GM21381 (cell line): ENCODE measurements around the gene ST13.
A peak's percentile ranks its signal among the peaks of the same experiment; 100 is the strongest.
"Not testable (repeated sequence)": the region's sequence is repeated elsewhere in the genome, so short reads cannot be mapped to it uniquely, and the experiment has no call there.

ENCODE experiments used
- ATAC-seq: cut with Tn5 transposase; IDR thresholded peaks from one replicate; pipeline ENCODE4 v1.9.1; 2021; ENCODE audit warnings: mild to moderate bottlenecking, moderate library complexity; ENCODE audit not compliant: unreplicated experiment

Gene ST13

DNA sequence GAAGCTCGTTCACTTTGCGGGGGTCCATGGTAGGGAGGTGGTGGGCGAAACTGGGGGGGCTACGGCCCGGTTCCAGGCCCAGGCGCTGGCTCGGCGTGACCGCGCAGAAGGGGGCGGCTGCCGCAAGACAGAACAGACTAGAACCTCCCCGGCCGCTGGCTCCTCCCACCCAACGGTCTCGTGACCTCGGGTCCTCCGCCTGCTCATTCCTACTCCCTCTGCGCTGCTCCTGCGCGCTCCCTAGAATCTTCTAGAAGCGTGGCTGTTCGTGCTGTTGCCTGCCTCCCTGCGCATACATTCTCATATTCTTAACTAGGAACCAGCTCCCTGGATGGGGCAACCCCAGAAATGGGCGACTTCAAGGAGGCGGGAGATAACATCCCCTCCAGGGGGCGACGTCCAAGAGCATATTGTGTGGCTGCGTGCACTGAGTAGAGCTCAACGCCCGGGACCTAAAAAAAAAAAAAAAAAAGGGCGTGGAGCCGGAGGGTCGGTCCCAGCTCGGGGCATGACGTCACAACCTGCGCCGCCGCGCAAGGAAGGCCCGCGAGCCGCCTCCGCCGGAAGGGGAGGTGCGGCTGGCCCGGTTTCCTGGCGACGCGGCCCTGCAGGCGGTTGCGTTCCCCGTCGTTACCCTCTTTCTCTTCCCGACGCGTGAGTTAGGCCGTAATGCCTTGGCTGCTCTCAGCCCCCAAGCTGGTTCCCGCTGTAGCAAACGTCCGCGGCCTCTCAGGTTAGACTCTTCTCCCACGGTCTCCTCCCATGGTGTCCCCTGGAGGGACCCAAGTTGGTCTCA lies at the start of gene ST13, which contains the start of gene XPNPEP3:
Gene ST13, minus strand, starts transcription at position 127 of the 796 bp plus-strand sequence. Its CDS starts 99 bp downstream, at position 28.
Gene XPNPEP3, plus strand, starts transcription at position 636 of the 796 bp plus-strand sequence. Its CDS starts 34 bp downstream, at position 670.
- ATAC-seq: peak; percentile 89

DNA sequence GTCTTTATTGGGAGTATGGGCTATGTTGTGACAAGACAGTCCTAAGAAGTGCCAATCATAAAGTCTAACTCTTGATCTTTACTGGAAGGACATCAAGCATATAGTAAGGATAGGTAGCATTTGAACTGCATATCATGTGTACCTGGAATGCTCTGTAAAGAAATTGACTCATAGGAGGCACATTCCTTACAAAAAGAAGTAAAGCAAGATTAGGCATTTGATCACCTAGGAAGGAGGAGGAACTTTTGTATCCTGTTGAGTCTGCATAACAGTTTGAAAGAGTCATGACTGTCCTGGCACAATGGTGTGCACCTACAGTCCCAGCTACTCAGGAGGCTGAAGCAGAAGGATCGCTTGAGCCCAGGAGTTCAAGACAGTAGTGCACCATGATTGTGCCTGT lies 47.7 kb upstream of the ST13 start:
- no peak for ATAC-seq

DNA sequence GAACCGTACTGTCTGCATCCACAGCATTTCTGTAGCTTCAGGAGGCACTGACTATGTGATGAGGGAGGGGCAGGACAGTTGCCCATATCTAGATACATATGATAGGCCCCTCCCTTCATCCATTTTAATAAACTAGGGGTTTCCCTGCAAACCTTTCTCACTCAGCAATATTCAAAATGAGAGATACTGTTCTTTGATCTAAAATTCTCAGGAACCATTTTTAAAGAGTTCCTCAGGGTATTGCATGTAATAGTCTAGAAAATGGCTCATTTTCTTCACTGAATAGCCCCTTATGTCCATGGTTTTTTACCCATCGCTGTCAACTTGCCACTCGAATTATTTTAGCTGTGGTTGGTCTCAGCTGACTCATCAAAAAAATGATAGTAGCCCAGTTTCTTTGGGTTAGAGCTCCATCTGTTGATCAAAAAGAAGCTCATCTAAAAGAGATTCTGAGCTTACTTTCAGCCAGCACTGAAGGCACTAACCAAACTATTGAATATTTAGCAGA lies 42.5 kb upstream of the ST13 start:
- no peak for ATAC-seq

DNA sequence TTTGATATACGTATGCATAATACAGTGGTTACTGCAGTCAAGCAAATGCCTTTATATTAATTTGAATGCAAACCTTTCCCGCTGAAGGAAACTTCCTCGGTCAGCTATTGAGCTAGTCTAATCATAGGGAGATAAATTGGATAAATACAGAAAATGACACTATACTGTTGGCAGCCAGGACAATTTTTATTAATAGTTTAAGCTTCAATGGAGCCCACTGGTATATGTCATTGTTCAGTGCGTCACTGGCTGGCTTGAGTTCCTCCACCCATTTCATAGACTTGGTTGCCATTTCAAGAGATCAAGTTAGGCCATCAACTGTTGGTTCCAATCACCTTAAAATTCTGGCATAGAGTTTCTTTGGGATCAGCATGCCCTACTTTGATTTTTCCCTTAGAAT lies 38.0 kb upstream of the ST13 start:
- no peak for ATAC-seq

DNA sequence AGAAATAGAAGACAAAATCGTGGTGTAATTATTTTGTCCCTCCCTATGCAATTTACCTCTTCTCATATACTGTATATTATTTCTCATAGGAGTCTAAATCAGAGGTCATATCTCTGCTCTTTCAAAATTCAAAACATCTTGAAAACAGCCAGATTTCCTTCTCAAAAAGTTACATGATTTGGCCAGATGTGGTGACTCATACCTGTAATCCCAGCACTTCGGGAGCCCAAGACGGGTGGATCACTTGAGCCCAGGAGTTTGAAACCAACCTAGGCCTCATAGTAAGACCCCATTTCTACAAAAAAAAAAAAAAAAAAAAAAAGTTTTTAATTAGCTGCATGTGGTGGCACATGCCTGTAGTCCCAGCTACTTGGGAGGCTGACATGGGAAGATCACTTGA lies 34.4 kb upstream of the ST13 start:
- no peak for ATAC-seq

DNA sequence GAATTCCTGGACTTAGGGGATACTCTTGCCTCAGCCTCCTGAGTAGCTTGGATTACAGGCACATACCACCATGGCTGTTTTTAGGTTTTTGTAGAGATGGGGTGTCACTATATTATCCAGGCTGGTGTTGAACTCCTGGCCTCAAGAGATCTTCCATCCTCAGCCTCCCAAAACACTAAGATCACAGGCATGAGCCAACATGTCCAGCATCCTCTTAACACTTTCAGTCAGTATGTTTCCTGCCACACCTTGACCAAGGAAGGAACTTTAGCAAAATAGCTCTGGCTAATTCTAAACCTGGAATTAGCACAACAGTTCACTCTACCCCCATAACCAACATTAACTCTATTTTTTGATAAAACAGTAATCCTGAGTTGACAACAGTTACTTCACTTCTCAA lies 32.7 kb upstream of the ST13 start:
- ATAC-seq: no peak

DNA sequence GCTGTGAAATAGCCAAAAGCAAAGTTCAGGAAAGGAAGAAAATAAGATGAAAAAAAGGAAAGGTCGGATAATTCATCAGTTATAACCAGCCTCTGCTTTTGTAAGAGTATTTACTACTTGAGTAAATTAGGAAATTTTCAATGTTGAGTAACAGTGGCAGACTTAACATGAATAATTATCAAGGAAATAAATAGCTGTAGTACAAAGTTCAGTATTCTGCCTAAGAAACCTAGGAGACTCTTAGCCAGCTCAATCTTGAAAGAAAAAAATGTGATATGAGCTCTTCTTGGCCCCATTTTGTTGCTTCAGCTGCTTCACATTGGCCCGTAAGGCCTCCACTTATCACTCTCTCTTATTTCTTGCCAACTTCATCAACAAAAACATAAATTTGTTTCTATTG lies 22.5 kb upstream of the ST13 start:
- no peak for ATAC-seq

DNA sequence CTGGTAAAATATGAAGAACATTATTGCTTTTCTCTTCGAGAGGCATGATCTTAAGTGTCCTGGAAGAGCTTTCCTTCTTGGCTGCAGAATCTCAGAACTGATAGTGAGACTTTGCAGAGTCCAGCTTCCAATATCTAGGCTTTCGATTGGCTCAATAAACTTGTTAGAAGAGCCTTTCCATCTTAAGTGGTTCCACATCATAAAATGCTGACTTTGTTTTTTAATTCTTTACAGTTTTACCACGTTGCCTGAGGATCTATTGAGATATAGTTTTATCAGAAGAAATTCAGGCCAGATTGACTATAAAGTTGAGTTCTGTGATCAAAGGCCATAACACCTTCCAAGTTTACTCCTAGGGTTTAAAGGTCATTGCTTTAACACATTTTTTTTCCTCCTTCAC lies 21.0 kb upstream of the ST13 start:
- ATAC-seq: no peak

DNA sequence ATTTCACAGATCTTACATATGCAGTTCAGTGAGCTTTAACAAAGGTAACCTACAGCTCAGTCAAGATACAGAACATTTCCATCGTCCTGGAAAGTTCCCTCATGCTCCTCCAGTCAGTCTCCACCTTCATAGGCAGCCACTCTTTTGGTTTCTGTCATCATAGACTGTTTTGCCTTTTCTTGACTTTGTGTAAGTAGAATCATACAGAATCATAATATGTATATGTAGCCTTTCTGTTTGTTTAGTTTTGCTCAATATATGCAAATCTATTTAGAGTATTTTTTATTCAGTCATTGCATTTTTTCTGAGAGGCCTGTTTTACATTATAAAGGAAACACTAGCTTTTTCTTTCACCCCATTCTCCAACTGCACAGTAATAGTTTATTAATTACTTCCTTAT lies 20.5 kb upstream of the ST13 start:
- ATAC-seq: no peak

DNA sequence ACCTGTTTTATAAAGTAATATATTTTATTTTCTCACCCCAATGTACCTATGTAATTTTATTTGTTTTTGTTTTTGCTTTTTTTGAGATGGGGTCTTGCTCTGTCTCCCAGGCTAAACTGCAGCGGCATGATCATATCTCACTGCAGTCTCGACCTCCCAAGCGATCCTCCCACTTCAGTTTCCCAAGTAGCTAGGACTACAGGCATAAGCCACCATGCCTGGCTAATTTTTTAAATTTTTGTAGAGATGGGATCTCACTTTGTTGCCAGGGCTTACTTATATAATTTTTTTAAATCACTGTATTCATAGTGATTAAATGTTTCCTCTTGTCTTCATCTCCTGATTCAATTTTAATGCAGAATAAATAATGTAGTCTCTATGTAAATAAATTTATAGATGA lies 18.7 kb upstream of the ST13 start:
- no peak for ATAC-seq

DNA sequence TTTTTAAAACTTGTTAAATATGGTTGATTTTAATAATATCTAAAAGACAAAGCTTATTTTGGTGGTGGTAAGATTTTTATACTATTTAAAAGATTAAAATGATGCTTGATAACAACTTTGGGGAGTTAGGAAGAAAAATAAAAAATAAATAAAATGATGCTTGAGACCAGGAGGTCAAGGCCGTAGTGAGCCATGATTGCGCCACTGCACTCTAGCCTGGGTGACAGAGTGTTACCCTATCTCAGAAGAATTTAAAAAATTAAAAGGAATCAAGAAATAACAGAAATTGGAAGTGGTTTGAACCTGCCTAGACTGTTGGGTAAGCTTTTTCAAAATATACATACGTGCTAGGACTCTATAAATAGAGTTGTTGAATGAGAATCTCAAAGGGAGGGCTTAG lies 17.6 kb upstream of the ST13 start:
- ATAC-seq: no peak

DNA sequence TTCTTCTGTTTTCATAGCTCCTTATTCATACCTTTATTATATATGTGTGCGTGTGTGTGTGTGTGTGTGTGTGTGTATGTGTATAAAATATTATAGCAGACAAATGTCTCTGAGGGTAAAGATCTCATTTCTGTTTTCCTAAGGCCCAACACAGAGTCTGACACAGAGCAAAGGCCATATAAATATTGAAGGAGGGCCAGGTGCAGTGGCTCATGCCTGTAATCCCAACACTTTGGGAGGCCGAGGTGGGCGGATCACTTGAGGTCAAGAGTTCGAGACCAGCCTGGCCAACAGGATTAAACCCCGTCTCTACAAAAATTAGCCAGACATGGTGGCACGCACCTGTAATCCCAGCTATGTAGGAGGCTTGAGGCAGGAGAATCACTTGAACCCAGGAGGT lies 11.9 kb upstream of the ST13 start:
- ATAC-seq: not testable (repeated sequence)

DNA sequence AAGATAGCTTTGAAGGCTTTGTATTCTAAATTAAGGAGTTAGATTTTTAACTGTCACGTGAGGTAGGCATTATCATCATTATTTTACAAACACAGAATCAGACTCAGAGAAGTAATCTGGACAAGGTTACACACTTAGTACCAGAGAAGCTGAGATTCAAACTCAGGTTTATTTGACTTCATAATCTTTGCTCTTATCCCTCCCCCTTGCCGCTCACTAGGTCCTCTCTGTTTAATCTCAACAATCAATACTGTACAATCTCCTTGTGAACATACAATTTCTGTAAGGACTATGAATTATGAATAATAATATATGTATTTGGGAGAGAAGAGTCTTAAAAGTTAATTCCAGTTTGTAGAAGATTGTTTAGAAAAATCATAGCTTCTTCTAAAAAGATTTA lies 10.7 kb upstream of the ST13 start:
- ATAC-seq: no peak

DNA sequence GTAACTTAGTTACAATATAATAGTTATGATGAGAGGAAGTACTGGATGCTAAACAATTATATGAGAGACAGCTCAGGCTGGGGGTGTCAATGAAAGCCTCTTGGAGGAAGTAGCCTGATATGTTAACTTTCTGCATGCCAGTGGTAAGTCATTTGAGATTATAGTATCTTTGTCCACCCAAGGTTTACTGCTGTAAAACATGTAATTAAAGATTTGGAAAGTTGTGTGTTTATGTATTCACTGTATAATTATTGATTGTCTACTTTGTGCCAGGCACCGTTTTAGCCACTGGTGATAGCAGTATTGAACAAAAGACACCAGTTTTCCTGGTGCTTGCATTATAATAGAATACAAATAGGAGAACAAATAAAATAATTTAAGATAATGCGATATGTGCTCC lies 6.1 kb upstream of the ST13 start:
- ATAC-seq: no peak

DNA sequence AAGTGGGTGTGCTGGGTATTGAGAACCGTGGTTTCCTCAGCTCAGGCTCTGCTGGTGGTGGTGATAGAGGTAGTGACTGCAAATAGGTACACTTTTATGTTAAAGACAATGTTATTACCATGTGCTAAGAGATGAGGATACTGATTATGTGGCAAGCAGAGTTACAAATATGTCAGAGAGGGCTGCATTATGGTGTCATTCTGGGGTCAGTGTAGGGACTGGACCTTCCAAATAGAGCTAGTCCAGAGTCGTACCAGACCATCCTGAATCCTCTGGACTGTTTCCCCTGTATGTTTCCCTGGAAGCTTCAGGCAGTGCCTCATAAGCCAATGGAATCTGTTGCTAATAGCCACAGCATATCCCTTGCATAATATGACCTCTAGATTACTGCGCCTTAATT lies 5.6 kb upstream of the ST13 start, which contains the start of gene DNAJB7:
Gene DNAJB7, minus strand, starts transcription at position 101 of the 400 bp plus-strand sequence. CDS start 119 bp downstream, outside the sequence.
- ATAC-seq: no peak

DNA sequence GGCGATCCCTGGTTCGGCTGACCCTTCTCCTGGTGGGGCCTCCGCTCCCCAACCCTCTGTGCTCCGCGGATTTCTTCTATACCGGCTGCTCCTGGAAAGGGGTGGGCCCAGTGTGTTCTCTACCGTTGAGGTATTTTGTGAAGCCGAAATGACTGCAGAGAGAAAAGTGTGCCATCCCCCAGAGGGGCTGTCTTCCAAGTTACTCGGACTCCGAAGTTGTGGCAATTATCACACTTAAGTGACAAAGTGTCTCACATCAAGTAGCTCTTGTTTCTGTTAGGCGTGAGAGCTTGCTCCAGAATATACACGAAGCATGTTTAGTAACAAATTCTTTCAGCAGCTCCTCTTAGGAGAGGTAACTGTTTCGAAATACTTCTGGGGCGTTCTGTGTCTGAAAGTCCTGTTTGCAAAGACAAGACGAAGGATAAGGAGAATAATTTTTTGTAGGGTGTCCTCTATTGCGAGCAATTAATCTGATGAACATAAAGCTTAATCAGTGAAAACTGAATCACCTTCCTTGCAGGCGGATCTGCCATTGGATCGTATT lies 943 bp upstream of the ST13 start:
- no peak for ATAC-seq

DNA sequence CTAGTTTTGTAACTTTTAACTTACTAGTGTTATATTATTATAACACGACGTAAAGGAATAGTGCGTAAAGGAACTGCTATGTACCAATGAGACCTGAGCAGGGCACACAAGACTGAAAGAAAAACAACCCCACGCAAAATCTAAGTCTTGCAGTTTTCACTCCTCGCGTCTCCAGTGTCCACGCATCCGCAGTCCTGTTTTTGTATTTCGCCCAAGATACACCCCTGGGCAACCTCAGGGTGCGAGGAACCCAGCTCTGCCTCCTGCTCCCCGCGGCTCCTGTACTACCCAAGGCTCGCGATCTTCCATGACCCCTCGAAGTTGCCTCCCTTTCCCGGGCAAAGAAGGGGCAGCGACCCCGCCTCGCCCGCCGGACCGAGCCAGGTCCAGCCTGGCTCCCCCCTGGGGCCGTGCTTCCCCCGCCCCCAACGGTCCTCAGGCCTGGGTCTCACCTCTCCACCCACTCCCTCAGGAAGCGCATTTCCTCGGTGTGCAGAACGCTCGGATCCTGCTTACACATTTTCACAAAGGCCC lies 393 bp downstream of the ST13 start:
- peak; percentile 20 for ATAC-seq

DNA sequence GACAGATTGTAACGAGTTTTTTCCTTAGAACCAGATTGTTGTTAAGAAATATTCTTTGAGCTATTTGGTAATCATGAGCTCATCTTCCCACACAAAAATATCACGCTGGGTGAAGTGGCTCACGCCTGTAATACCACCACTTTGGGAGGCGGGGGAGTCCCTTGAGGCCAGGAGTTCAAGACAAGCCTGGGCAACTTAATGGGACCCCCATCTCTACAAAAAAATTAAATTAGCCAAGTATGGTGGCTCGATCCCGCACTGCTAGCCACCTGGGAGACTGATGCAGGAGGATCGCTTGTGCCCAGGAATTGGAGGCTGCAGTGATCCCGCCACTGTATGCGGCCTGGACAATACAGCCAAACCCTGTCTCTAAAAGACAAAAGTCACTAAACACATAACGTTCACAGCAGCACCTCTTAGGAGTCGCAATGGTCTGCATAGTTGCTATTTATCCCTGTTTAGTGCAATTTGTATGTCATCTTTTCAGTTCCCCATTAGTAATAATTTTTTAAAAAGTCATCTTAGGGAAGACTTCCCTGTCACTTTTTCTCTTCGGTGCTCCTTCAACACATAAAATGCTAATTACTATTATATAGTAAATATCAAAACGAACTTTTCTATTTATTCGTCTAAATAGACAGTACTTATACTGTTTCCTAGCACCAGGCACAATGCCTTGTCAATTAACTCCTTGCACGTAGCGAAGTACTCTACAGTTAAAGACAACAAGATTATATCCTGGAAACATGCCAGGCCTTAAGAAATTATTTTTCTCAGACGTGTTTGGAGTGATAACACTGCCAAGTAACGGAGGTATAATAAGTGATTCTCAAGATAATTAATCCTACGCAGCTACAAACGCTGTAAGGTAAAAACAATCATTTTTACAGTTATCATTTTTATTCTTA lies 1.1 kb downstream of the ST13 start:
- ATAC-seq: no peak

DNA sequence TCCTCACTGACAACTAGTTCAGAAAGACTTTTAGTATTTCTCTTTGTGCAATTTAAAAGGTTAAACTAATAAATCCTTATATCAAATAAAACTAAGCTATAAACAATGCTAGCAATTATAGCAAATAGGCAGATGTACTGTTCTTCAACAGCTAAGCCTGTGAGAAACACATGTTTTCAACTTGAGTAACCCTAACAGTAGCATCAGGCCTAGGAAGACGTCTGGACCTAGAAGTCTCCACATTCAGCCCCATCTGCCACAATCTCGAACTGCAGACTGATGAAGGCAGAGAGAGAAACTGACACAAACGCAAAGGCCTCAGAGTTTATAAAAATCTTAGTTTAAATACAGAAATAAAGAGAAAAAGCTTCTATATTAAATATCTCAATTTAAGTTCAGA lies 2.5 kb downstream of the ST13 start:
- ATAC-seq: no peak

DNA sequence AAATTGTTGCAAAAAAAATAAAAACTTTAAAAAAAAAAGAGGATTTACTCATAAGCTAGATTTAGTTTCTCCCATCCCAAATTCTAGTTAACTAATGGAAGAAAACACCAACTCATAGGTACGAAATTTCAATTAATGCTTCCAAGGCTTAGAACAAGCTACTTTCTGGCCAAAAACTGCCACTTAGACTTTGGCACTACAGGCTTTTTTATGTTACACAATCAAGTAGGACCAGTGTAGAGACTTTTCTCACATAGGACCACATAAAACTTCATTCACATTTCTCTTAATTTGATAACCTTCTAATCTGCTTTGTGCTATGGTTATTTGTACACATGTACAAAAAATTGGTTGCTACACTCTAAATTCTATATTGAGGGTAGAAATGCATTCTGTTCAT lies 3.1 kb downstream of the ST13 start:
- no peak for ATAC-seq

DNA sequence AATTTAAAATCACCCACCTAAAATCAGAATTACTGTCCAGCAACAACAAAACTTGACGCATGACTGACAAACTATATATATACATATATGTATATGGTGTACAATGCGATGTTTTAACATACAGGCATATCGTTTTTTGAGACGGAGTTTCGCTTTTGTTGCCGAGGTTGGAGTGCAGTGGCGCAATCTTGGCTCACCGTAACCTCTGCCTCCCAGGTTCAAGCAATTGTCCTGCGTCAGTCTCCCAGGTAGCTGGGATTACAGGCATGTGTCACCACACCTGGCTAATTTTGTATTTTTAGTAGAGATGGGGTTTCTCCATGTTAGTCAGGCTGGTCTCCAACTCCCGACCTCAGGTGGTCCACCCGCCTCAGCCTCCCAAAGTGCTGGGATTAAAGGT lies 10.6 kb downstream of the ST13 start:
- ATAC-seq: not testable (repeated sequence)
